DMS53 treated with DMSO at 0.1 percent for 48 hours (cell line): ENCODE results near the gene FGF6.

ENCODE experiments used
- DNase-seq: peaks from one replicate; lab custom pipeline; 2025; ENCODE audit not compliant: unreplicated experiment; lab: John Stamatoyannopoulos, UW

The FGF6 gene

GRCh38 chr12:4448371-4448940 lies 2.8 kb upstream of the FGF6 start:
- DNase-seq, result no peak

GRCh38 chr12:4447151-4447550 lies 1.5 kb upstream of the FGF6 start:
- no peak for DNase-seq

GRCh38 chr12:4446335-4446734 lies 720 bp upstream of the FGF6 start:
- DNase-seq, result no peak

- no peak for DNase-seq
These were observed 1.6 kb downstream of the FGF6 start for GRCh38 chr12:4444031-4444430.

- DNase-seq, result no peak
These were observed 2.0 kb downstream of the FGF6 start for GRCh38 chr12:4443616-4444015.

- DNase-seq, result no peak
These were observed 4.0 kb downstream of the FGF6 start for GRCh38 chr12:4441355-4442335.

- no peak for DNase-seq
These were observed 5.3 kb downstream of the FGF6 start for GRCh38 chr12:4440187-4440941.

GRCh38 chr12:4439736-4440135 lies 5.9 kb downstream of the FGF6 start:
- DNase-seq, result no peak

- DNase-seq, result no peak
These were observed 6.6 kb downstream of the FGF6 start for GRCh38 chr12:4438834-4439596.

GRCh38 chr12:4435537-4435936 lies 10.1 kb downstream of the FGF6 start:
- peak; percentile 67 for DNase-seq

GRCh38 chr12:4434706-4435425 lies 10.7 kb downstream of the FGF6 start:
- no peak for DNase-seq

- no peak for DNase-seq
These were observed 11.3 kb downstream of the FGF6 start for GRCh38 chr12:4434301-4434700.

- no peak for DNase-seq
These were observed 11.9 kb downstream of the FGF6 start for GRCh38 chr12:4433745-4434058.

GRCh38 chr12:4432878-4433744 lies 12.5 kb downstream of the FGF6 start:
- no peak for DNase-seq

- DNase-seq, result no peak
These were observed 13.7 kb downstream of the FGF6 start for GRCh38 chr12:4431866-4432265.

- no peak for DNase-seq
These were observed 14.2 kb downstream of the FGF6 start for GRCh38 chr12:4431436-4431835.

GRCh38 chr12:4424422-4424821 lies 21.2 kb downstream of the FGF6 start:
- no peak for DNase-seq

GRCh38 chr12:4423528-4424195 lies 22.0 kb downstream of the FGF6 start:
- no peak for DNase-seq

- no peak for DNase-seq
These were observed 22.6 kb downstream of the FGF6 start for GRCh38 chr12:4422985-4423384.
